Activated effector memory CD4-positive, alpha-beta T cell treated with anti-CD3 and anti-CD28 coated beads, Interleukin-2, amount 50 U/mL, for 16 hours (primary cell): ENCODE measurements around the gene PHLPP1.

ENCODE experiments used
- DNase-seq: peaks from one replicate; pipeline ENCODE4 v3.0.0-alpha.2; 2020

PHLPP1 gene

DNA sequence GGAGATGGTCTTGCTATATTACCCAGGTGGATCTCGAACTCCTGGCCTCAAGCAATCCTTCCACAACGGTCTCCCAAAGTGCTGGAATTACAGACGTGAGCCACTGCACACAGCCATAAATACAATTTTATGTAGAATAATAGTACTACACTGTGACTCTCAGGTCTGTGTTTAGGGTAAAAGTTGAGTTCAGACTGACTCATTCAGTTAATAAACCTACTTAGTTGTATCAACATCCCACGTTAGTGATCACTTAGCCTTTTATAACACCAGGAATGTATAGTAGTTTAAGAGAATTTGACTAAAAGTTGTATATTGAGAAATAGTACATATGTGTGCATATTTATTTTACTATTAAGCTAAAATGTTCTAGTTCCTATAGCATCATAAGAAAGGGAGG is 237.5 kb downstream of the PHLPP1 start:
- DNase-seq: no peak

DNA sequence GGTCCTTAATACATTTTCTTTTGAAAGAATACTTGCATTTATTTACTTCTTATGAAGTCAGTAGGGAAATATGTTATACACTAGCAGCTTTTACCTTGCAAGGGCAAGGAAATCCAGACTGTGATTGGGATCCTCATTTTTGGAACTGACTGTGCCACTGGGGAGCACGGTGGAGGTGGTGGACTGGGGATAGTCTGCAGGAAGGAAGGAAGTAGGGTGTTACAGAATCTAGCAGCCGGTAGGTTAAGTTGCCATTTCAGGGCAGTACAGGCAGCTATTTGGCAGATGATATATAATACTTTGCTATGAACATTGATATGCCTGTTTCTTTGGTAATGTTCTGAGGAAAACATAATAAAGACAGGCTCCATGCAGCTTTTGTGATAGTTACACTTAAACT is 238.3 kb downstream of the PHLPP1 start:
- DNase-seq: no peak

DNA sequence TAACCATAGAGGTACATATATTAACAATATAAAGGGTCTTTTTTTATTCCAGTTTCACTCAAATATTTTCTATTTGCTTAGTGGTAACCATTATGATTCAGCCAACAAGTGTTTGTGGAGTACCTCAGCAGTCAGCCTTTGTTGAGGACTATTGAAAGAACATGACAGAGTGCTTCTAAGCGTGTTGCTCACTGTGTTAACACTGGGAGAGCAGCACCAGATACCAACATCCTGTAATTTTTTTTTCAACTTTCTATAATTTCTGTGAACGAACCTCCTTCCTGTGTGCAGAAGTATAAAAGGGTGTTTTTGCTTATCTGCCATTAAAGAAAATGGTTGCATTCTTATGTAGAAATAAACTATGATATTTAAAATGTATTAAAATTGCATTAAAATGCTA is 239.0 kb downstream of the PHLPP1 start:
- DNase-seq: no peak

DNA sequence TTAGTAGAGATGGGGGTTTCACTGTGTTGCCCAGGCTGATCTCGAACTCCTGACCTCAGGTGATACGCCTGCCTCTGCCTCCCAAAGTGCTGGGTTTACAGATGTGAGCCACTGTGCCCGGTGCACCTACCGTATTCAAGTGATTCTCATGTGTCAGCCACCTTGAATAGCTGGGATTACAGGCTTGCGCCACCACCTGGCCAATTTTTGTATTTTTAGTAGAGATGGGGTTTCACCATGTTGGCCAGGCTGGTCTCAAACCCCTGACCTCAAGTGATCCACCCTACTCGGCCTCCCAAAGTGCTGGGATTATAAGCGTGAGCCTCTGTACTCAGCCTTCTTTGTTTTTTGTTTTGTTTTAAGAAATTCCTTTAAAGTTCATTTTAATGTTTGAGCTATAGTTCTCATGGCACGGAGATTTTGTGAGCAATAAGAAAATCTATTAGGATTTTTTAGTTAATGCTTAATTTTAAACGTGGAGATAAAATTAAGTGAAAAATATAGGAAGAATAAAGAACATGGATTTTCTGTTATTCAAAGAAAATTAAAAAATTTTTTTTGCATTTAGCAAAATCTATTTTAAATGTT is 242.6 kb downstream of the PHLPP1 start:
- peak; percentile 77 for DNase-seq

DNA sequence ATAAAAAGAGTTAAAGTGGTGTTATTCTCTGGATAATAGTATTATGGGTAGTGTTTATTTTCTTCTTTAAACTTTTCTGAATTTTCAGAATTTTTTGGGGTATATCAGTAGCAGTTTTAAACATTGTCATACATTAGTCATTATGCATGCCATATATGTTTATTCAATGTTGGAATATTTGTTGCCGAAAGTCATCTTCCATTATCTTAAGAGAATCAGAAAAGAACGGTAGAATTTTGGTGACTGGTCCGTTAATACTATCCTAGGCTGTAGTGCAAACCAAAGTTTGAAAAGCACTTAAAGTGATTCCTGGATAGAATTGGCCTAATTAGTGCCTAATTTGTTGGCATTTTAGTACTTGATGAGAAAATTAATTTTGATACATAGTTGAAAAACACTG is 244.1 kb downstream of the PHLPP1 start:
- DNase-seq: no peak

DNA sequence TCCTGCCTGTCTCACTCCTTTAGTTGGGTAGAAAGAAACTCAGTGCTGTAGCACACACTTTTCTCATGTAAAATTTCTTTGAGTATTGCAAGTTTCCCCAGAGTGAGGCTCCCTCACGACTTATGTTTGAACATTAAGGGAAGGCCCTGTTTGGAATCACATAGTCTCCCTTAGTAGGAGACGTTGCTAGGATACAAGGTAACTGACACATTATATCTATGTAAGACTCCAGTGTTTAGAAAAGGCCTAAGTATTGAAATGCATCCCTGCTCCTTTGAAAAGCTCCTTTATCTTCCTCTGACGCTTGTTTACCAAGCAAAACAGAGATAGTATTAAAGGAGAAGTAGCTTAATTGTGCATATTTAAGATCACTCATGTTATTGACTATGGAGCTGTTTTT is 248.2 kb downstream of the PHLPP1 start:
- DNase-seq: no peak

DNA sequence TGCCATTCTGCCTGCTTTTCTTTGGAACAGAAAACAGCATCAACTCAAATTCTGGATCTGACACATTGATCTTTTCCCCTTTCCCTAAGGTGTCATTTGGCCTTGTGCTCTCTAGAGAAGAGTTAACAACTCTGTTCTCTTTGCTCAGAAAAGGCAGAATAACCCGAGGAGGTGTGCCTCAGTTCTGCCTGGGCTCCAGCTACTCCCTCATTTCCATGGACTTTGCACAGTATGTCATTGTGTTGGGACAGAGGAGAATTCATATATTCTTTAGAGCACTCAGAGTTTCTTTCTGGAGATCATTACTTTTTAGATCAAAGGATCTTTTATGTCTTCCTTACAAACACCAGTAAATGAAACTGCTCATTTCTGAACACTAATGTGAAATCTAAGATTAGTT is 249.1 kb downstream of the PHLPP1 start:
- no peak for DNase-seq

DNA sequence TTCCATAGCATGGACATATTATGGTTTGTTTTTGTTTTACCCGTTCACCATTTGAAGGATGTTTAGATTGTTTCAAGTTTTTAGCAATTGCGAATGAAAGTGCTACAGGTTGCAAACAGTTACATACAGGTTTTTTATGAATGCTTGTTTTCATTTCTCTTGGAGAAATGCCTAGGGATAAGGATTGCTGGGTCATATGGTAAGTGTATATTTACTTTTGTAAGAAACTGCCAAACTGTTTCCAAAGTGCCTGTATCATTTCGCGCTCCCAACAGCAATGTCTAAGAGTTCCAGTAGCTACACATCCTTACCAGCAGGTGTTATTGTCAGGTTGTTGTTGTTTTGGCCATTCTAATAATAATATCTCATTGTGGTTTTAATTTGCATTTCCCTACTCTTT is 251.7 kb downstream of the PHLPP1 start:
- no peak for DNase-seq

DNA sequence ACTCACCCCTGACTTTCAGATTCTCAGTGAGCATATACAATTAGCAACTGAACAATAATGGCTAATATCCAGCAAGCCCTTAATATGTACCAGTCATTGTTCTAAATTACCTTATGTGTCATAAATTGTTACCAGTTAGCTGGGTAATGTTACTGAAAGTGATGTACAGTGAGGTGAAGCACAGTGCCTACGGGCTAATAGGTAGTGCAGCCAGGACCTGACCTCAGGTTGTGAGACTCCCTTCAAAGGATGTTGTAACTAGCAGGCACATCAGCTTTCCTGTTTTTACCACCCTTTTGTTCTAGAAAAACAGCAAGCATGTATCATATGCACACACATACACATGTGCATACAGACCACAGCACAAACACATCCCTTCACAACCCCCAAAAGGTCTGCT is 258.3 kb downstream of the PHLPP1 start:
- no peak for DNase-seq

DNA sequence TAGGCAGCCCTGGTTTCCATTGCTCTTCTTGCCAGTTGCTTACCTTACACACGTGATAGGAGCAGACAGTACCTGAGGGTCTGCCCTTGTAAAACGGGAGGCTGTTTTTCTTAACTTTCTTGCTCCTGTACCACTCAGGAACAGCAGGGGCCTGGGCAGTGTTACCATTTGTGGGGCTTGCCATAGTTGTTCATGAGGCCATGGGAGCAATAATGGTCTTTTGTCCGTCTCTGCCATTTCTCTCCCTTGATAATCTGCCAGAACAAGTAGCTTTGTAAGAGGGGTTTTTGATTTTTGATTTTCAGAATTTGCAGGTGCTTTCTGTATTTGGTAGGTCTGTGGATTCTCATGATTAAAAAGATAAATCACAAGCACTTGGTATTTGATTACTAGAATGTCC is 259.0 kb downstream of the PHLPP1 start:
- DNase-seq: no peak

DNA sequence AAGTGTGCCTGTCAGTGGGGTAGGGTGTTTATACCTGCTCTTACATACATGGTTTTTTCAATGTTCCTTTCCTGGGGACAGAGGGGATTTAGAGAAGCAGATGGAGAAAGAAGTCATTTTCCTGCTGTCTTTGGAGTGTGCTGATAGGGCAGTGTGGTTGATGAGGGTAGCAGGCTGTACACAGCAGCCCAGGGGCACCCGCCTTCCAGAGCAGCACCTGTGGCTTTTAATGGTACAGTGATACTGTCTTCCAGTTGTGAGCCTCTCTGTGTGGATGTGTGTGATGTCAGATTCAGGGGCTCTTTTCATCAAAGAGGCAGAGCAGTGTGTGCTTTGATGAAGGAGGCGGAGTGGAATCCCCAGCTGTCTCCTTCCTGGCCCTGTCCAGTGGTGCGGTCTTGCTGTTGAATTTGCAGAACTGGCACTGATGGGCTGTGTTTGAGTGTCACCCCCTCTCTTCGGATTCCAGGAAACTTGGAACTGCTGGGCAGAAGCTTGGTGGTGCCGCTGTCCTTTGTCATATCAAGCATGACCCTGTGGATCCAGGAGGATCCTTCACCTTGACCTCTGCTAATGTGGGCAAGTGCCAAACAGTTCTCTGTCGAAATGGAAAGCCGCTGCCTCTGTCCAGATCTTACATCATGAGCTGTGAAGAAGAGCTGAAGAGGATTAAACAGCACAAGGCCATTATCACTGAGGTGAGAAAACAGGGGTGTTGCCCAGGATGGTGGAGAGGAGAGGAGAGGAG is 259.8 kb downstream of the PHLPP1 start:
- no peak for DNase-seq

DNA sequence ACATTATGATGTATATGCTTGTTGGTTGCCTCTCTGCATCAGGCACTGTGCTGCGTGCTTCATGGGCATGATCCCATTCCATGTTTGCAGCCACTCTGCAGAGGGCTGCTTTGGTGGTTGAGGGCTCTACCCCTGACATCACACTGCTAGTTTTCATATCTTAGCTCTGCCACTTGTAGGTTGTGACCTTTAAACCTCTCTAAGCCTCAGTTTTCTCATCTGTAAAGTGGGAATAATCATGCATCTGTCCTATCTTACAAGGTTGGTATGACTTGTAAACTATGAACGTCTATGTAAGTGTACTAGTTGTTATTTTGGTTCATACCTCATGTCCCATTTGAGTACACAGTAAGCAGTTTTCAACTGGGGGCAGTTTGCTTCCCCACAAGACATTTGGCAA is 260.4 kb downstream of the PHLPP1 start:
- DNase-seq: no peak

DNA sequence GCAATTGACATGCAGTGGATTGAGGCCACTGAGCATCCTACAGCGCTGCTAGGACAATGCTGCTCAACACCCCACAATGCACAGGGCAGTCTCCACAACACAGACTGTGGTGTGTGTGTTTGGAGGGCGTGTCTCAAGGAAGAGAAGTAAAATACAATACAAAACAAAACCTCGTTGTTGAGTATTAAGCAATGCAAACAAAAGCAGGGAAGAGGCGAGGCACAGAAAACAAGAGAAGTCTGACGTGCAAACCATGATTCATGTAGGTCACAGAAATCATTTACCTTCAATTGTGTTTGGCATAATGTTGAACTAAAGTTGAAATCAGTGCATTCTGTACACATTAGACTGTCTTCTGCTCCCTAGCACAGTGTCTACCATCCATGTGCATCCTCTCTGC is 260.9 kb downstream of the PHLPP1 start:
- DNase-seq: no peak

DNA sequence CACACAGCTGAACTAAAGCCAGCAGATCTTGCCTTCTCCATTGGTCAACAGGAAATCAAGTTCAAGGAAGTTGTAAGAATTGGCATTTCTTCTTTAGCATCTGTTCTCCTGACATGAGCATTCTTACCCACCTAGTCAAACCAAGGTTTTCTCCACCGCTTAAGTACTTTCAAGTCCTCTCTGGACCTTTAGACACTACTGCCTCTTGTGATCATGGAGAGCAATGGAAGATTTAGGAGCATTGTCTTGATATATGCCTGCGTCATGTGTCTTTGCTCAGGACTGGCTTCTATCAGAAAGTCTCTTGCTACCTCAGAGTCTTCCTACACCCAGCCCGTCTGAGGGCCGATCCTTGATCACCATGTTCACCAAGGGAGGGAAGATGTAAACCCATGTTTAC is 262.2 kb downstream of the PHLPP1 start:
- DNase-seq: no peak

DNA sequence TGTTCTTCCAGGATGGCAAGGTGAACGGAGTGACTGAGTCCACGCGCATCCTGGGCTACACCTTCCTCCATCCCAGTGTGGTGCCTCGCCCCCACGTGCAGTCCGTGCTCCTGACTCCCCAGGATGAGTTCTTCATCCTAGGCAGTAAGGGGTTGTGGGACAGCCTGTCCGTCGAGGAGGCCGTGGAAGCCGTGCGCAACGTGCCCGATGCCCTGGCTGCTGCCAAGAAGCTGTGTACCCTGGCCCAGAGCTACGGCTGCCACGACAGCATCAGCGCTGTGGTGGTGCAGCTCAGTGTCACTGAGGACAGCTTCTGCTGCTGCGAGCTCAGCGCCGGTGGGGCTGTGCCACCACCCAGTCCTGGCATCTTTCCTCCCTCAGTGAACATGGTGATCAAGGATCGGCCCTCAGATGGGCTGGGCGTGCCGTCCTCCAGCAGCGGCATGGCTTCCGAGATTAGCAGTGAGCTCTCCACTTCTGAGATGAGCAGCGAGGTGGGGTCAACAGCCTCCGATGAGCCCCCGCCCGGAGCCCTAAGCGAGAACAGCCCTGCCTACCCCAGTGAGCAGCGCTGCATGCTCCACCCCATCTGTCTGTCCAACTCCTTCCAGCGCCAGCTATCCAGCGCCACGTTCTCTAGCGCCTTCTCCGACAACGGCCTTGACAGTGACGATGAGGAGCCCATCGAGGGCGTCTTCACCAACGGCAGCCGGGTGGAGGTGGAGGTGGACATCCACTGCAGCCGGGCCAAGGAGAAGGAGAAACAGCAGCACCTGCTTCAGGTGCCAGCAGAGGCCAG is 263.1 kb downstream of the PHLPP1 start:
- no peak for DNase-seq

DNA sequence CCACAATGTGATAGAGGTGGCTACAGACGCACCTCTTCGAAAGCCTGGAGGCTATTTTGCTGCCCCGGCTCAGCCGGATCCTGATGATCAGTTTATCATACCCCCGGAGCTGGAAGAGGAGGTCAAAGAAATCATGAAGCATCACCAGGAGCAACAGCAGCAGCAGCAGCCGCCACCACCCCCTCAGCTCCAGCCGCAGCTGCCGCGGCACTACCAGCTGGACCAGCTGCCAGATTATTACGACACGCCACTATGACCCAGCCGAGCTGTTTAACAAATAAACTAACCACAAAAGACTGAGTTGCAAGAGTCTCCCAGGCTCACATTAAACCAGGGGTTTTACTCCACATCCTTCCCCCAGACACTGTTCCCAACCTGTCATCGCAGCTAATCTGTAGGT is 263.8 kb downstream of the PHLPP1 start:
- DNase-seq: no peak

DNA sequence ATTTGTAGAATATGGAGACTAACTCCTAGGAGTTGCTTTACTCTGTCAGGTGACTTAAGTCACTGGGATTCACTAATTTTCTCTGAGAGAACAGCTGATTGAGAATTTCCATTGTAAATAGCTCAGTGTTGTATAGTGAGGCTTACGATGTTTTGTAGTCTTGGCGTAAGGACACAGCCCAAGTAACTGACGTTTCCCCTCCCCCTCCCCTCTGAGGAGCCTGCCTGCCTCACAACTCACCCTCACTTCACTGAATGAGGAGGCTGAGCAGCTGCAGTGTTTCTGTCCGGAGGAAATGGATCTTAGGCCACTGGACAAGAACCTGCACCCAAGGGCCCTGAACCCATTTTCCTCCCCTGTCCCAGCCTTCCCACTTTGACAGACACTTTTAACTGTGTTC is 264.6 kb downstream of the PHLPP1 start:
- no peak for DNase-seq

DNA sequence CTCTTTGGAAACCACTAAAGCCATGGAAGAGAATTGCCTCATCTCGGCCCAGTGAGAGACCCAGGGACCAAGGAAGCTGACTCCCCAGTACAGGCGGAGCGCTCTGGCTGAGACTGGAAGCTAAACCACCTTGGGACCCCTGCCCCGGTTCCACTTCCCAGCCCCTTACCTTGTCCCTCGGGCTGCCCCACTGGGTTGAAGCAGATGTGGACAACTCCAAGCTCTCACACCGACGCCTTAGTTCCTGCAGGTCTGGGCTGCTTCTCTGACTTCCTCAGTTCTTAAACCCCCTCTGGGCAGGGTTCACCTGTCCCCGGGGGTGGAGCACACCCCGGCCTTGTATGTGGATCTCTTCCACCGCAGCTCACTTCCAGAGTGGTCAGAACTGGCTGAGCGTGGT is 266.2 kb downstream of the PHLPP1 start:
- DNase-seq: no peak

DNA sequence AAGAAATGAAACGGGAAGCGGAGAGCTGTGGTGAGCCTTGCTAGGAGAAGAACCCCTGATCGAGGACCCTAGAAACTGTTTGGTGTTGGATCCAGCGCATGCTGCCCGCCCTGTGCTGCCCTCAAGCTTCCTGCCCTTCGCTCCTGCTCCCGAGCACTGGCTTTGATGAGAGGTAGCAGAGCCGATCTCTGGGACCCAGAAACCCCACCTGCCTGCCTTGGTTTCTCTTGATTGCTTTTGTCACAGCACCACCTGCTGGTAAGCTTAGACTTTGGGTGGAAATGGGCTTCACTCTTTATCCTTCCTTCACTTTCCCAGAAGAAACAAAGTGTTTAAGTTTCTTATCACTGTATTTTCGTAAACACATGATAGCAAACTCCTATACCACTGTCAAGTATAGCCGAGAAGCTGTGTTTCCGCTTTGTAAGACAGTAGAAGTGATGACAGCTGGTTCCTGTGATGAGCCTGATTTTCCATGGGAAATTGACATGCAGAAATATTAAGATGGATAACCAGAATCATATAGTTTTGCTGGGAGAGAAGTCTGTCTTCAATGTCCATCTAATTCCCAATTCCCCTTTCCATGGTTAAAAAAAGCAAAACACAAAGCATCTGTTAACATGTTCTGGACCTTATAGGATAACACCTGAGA is 267.4 kb downstream of the PHLPP1 start:
- DNase-seq: peak; percentile 78

DNA sequence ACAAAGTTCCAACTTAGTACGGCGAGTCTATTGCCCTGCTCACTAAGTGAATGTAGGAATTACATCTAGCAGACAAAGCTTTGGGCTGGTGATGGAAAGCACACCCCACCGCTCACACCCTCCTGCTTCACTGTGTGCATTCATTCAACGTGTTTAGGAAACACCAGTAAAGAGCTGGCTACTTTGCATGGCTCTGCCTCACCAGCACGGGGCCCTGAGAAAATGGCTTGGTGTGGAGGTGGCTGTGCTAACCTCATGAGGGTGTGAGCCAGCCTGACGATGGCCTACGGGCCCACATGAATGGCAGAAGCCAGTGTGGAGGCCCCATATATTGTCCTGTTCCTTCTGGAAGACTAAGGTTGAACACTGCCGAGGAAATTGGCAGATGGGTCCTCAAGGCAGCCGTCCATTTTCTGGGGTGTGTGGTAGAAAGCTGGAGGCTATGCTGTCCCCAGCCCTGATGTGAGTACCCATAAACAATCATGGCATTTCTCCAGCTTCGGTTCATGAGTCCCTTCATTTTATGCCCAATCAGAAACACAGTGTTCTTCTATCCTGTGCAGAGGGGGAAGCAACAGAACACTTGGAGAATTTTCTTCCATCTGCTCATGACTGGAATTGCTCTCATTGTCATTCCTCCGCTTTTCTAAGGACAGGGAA is 269.4 kb downstream of the PHLPP1 start:
- DNase-seq: no peak

DNA sequence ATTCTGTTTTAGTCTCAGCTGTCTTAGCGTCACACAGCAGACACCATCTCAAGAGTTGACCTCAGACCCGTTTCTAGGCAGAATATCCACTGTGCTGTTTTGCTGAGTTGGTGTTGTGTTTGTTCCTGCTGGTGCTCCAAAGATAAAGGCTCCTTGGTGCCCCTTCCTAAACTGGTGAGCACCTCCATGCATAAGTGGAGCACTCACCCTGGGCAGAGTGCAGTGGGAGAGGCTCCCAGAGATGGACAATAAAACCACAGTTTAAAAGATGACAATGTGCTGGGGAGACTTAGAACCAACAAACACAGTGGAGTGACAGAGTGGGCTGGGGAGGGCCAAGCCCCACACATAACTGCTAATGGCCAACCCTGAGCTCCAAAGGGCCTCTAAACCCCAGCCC is 271.1 kb downstream of the PHLPP1 start:
- DNase-seq: no peak

DNA sequence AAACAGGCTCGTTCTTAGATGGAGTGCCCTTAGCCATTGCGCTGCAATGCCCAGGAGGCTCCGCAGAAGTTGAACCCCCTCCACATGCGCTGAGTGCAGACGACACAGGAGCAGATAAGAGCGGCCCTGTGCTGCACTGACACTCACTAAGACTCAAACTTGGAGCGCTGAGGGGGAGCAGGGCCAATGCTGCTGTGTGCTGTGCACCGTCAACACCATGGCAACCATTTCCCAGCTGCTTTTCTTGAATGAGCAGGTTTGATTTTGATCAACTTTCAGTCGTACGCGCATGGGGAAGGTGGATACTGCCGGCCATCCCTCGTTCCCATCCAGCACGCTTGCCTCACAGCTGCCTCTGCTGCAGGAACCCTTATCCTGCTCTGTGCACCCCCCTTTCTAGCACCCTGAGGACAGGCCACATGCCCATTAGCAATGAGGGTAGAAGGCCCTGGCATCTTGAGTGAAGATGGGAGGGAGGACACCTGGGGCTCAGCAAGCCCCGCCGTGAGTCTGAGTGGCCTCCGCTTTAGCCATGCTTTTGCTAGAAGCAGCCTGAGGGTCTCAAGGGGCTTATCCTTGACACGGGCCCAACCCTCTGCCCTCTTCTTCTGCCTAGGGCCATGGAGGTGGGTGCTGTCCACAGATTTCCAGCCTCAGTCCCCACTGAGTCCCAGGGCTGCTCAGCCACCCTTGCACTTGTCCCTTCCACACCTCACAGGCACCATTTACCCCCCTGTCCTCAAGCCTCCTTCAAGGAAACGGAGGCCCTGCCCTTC is 271.9 kb downstream of the PHLPP1 start:
- no peak for DNase-seq
